ENCODE data around the gene RRAD. TPM values are rescaled to one million over a fixed set of nuclear protein-coding genes. Genes with fewer than 3 reads are reported as not detected.

The RRAD gene
- total RNA-seq, 1 experiment from 2014 or later: 4.3 TPM

DNA sequence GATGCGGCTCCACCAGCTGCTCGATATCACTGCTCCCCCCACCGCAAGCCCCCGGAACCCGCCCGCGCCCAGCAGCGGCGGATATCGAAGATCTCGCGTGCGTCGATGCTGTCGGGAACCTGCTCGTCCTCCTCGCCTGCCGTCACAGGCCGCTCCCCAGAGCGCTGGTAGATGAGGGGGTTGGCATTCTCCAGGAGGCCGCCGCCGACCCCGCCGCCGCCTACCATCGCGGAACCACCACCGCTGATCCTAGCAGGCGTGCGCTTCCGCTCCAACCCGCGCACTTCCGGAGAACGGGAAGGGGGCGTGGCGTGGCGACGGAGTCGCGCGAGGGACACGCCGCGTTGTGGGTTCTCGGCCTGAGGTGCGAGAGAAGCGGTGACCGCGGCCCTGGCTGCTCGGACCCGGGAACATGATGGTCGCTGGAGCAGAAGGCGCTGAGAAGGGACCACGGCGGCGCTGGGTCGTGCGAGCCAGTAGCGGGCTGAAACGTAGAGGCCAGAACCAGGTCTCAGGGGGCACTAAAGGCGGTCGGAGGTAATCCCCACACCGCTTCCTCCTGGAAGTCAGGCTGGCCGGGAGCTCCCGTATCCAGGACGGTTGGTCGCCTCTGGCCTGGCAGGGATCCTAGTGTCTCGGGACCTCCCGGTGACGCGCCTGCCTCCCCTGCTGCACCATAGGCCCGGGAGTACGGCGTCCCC lies 9.0 kb upstream of the RRAD start, which contains the start of gene CIAO2B:
CIAO2B (minus strand) TSS at position 265 of the 701 bp plus-strand sequence; CDS start at position 227, 38 bp downstream.
- Histone ChIP-seq H3K4me1 (ENCODE audit: control insufficient read depth, insufficient read depth, low read length) (peaks cover 3% of the 10 kb centered on the region), H3K4me3 (ENCODE audit: low read depth in 2 of 2, low read length in 2 of 2) (peak within 1 kb of the TSS; percentile 83 to 95), H3K27me3 (ENCODE audit: control insufficient read depth, insufficient read depth, low read length) (no peaks in the 10 kb centered on the region), H3K9me3 (ENCODE audit: control insufficient read depth, insufficient read depth, low read depth, low read length) (no peaks in the 10 kb centered on the region), H3K27ac (ENCODE audit: low read length) (peak within 1 kb of the TSS; percentile 88), H3K36me3 (ENCODE audit: control insufficient read depth, insufficient read depth, low read length) (peaks cover 8% of the 10 kb centered on the region; the same call in 1 of the 2 replicates)
- CTCF ChIA-PET: no interaction called here
- intact Hi-C loops (cut with micrococcal nuclease; ENCODE audit: unreplicated experiment): no loop called here
- POLR2A ChIA-PET: no interaction called here
- in situ Hi-C loops (cut with HindIII; ENCODE audit: low pct_unique_long_range_greater_than_20kb, low sequenced_read_pairs): no loop called here
- BruUV-seq (replicated peaks): TSS peak; percentile 84
- TF ChIP-seq TCF7L2 (IDR thresholded peaks at IDR 0.05; ENCODE audit: low read depth, low read length) (no peak), POLR2AphosphoS5 (IDR thresholded peaks at IDR 0.05; ENCODE audit: low read depth, low read length) (peak; percentile 76), CTCF (IDR thresholded peaks at IDR 0.05) (no peak), SIN3A (IDR thresholded peaks at IDR 0.05; ENCODE audit: borderline replicate concordance, insufficient read depth, low read depth, low read length) (peak; percentile 64; the same call in 1 of the 2 replicates)
- TF ChIP-seq, protein P1, sequence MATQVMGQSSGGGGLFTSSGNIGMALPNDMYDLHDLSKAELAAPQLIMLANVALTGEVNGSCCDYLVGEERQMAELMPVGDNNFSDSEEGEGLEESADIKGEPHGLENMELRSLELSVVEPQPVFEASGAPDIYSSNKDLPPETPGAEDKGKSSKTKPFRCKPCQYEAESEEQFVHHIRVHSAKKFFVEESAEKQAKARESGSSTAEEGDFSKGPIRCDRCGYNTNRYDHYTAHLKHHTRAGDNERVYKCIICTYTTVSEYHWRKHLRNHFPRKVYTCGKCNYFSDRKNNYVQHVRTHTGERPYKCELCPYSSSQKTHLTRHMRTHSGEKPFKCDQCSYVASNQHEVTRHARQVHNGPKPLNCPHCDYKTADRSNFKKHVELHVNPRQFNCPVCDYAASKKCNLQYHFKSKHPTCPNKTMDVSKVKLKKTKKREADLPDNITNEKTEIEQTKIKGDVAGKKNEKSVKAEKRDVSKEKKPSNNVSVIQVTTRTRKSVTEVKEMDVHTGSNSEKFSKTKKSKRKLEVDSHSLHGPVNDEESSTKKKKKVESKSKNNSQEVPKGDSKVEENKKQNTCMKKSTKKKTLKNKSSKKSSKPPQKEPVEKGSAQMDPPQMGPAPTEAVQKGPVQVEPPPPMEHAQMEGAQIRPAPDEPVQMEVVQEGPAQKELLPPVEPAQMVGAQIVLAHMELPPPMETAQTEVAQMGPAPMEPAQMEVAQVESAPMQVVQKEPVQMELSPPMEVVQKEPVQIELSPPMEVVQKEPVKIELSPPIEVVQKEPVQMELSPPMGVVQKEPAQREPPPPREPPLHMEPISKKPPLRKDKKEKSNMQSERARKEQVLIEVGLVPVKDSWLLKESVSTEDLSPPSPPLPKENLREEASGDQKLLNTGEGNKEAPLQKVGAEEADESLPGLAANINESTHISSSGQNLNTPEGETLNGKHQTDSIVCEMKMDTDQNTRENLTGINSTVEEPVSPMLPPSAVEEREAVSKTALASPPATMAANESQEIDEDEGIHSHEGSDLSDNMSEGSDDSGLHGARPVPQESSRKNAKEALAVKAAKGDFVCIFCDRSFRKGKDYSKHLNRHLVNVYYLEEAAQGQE (IDR thresholded peaks at IDR 0.05; ENCODE audit: insufficient read depth in 1 of 2, low read depth in 2 of 2, low read length in 1 of 2): peak in 1 of 2 experiments; percentile 61; a peak in 1 of 4 replicates
- ATAC-seq (peak; percentile 90), DNase-seq (ENCODE audit: low read depth, low spot score) (no peak)

GRCh38 chr16:66933776-66934137 lies 8.4 kb upstream of the RRAD start:
- CTCF ChIA-PET: no interaction called here
- peak overlapping the region; percentile 88 for H3K27ac ChIP-seq (ENCODE audit: low read length)
- H3K27me3 ChIP-seq (ENCODE audit: control insufficient read depth, insufficient read depth, low read length): no peaks in the 10 kb centered on the region
- H3K4me1 ChIP-seq (ENCODE audit: control insufficient read depth, insufficient read depth, low read length): peaks cover 3% of the 10 kb centered on the region
- DNase-seq (ENCODE audit: low read depth, low spot score) (no peak), ATAC-seq (peak; percentile 17; the same call in 1 of the 2 replicates)
- TF ChIP-seq TCF7L2 (IDR thresholded peaks at IDR 0.05; ENCODE audit: low read depth, low read length) (no peak), SIN3A (IDR thresholded peaks at IDR 0.05; ENCODE audit: borderline replicate concordance, insufficient read depth, low read depth, low read length) (no peak), CTCF (IDR thresholded peaks at IDR 0.05) (no peak), POLR2AphosphoS5 (IDR thresholded peaks at IDR 0.05; ENCODE audit: low read depth, low read length) (no peak)
- TF ChIP-seq, protein P1 (IDR thresholded peaks at IDR 0.05; ENCODE audit: insufficient read depth in 1 of 2, low read depth in 2 of 2, low read length in 1 of 2): no peak
- in situ Hi-C loops (cut with HindIII; ENCODE audit: low pct_unique_long_range_greater_than_20kb, low sequenced_read_pairs): no loop called here
- BruUV-seq (replicated peaks): no TSS peak
- intact Hi-C loops (cut with micrococcal nuclease; ENCODE audit: unreplicated experiment): no loop called here
- H3K4me3 ChIP-seq (ENCODE audit: low read depth in 2 of 2, low read length in 2 of 2): peak overlapping the region; percentile 83 to 95
- peaks cover 8% of the 10 kb centered on the region; the same call in 1 of the 2 replicates for H3K36me3 ChIP-seq (ENCODE audit: control insufficient read depth, insufficient read depth, low read length)
- POLR2A ChIA-PET: no interaction called here
- no peaks in the 10 kb centered on the region for H3K9me3 ChIP-seq (ENCODE audit: control insufficient read depth, insufficient read depth, low read depth, low read length)

All from Panc1 (cell line).